Epithelial cell of prostate (primary cell): ENCODE measurements around the gene F11R.
"Not testable (repeated sequence)": the region's sequence is repeated elsewhere in the genome, so short reads cannot be mapped to it uniquely, and the experiment has no call there.

Experiments
- DNase-seq: peaks from one replicate; pipeline ENCODE4 v3.0.0-alpha.2; 2011; ENCODE audit warnings: low read depth, low spot score
- H3K27ac ChIP-seq: fragments of 450-650 bp; 2 replicates; pipeline ENCODE4 v1.5.1; 2017; ENCODE audit warnings: mild to moderate bottlenecking

Gene F11R

DNA sequence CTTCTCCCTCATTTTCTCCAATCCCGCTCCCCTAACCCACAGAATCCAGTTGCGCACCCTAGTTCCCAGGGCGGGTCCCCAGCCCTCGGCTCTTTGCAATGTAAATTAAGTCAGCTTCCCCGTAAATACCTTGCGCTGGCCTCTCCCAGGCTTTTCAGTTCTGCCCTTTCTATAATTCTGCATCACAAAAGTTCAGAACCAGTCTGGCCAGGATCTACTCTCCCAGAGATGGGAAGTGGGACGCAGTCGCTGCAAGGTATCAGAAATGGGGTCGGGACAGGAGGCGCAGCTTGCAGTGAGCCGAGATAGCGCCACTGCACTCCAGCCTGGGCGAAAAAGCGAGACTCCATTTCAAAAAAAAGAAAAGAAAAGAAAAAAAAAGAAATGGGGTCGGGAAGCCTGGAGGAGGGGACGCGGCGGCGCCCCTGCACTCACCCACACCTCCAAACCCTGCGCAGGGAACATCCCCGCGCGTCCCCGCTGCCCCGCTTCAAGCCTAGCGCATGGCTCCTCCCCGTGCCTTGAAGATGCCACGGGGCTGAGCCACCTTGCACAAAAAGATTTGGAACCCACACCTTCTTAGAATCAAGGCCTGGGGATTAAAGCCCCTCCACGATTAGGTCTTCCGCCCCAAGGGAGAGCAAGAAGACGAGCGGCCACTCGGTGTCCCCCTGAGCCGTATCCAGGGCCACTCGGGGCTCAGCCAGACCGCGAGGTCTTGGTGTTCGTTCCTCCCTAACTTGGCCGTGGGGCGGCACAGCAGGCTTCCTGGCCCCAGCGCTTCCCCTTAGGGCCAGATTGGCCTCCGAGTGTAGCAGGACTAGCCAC is 39.2 kb downstream of the F11R start:
- DNase-seq = no peak
- no peak overlapping the region for H3K27ac ChIP-seq

DNA sequence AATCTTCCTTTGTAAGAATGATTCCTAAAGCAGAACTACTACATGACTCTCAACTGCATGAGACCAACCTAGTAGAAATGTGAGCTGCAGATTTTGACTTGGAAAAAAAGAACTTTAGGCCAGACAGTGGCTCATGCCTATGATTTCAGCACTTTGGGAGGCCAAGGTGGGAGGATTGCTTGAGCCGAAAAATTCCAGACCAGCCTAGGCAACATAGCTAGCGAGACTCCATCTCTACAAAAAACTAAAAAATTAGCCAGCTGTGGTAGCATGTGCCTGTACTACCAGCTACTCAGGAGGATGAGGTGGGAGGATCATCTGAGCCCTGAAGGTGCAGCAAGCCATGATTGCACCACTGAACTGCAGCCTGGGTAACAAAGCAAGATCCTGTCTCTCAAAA is 41.7 kb downstream of the F11R start:
- H3K27ac ChIP-seq = no peak overlapping the region
- no peak for DNase-seq

DNA sequence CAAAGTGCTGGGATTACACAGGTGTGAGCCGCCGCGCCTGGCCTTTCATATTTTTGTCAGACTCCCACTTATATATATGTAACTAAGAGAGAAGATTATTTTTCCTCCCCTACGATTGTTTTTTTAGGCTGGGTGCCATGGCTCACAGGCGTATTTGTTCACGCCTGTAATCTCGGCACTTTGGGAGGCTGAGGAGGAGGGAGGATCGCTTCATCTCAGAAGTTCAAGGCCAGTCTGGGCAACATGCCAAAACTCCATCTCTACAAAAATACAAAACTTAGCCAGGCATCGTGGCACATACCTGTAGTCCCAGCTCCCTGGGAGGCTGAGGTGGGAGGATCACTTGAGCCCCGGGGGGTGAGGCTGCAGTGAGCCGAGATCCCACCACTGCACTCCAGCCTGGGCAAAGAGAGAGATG is 42.4 kb downstream of the F11R start:
- no peak for DNase-seq
- H3K27ac ChIP-seq = no peak overlapping the region

DNA sequence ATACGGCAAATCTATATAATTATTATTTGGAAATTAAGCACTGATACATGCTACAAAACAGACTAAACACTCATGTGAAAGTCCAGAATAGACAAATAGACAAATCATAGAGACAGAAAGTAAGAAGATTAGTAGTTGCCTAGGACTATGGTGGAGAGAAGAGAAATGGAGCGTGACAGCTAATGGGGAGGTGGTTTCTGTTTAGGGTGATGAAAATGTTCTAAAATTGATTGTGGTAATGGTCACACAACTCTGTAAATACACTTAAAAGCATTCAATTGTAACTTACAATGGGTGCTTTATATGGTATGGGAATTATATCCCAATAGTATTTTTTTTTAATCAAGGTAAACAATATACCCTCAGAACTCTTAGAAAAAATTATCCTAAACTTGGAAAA is 45.9 kb downstream of the F11R start:
- DNase-seq = no peak
- H3K27ac ChIP-seq = no peak overlapping the region

GRCh38 chr1:160973491-160973890 is 47.5 kb downstream of the F11R start:
- no peak overlapping the region for H3K27ac ChIP-seq
- no peak for DNase-seq

DNA sequence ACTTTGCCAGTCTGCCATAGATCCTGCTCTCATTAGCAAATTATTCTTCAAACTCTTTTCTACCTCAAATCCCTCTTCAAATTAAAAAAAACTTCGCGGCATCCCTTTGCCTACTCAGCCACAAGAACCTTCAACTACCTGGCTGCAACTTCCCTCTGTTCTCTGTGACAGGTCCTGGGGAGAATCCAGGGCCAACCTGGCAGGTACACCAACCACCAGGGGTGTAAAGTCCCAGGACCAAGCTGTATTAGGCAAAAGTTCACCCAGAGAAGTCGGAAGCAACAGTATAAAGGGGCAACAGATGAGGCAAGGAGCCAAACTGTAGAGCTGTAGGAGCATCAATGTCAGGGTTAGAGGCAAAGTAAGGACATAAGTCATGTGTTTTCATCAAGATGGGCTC is 48.0 kb downstream of the F11R start:
- DNase-seq = no peak
- no peak overlapping the region for H3K27ac ChIP-seq

GRCh38 chr1:160971618-160972056 is 49.3 kb downstream of the F11R start:
- H3K27ac ChIP-seq = no peak overlapping the region
- DNase-seq = no peak

DNA sequence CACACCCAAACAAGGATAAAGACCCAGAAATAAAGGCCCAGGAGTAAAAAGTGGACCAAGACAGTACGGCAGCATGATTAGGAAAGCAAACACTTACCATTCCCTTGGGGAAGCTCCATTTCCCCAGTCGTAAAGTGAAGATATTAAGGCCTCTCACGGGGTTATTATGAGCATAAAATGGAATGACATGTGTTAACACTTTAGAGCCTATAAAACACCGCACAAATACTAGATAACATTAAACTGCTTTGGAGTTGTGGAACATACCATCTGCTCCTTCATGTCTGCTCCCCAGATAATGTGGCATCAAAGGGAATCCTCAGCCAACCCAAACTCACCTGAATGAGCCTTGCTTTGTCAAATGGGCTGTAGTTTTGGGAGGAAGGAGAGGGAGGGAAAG is 57.4 kb downstream of the F11R start:
- H3K27ac ChIP-seq = no peak overlapping the region
- no peak for DNase-seq

- H3K27ac ChIP-seq = no peak overlapping the region
- DNase-seq = no peak
Measured at GRCh38 chr1:160961419-160961818, 59.5 kb downstream of the F11R start.

DNA sequence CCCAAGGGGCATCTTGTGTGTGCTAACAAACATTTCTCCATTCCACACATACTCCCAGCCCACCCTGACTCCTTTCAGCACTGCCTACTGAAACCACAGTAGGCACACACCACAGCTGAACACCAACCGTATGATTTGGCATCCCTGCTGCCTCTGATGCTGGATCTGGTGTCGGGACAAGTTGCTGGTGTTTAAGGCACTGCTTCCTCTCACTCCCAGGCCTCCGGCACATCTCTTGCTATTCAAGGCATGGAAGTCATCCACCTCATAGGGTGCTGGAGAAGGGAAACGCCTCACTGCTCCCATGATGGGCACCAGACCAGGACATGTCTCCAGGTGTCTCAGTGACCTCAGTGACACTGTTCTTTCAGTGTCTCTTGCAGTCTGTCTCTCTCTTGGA is 64.0 kb downstream of the F11R start:
- DNase-seq = no peak
- no peak overlapping the region for H3K27ac ChIP-seq

DNA sequence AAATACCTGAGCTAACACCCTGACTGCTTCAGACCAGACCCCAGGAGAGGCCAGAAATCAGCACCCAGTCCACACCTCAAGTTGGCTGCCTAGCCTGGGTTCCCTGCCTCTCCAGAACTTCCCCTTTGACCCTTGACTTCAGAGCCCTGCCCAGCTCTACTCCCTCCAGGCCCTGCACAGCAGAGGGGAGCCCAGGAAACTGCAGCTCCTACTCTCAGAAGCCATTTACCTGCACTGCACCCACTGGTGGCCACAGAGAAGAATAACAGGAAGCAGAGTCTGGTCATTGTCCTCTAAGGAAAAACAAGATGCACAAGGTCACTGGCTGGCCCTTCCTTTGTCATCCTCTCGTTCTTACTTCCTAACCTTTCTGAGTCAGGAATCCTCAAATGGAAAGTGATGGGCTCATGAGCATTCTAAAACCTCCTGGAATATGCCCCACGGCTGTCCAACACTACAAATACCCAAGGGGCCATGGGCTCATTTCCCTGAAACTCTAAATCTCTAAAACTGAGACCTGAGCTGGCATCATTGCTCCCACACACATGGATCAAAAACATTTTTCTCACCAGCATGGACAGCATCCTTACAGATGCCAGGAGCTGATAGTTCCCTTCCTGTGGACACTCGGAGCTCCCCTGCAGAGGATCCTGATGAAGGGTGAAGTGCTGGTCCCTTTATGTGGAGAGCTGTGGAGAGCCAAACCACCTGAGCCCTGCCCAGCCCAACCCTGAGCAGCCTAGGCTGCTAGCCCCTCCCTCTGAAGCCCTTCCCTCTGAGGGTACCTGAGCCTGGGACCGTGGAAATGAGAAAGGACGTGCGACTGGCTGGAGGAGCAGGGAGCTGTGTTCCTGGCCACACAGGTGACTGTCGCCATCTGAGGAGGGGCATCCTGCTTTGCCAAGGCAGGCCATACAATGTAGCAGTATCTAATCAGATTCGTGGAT is 66.5 kb downstream of the F11R start, which contains the start of gene ITLN2:
Gene ITLN2, minus strand, starts transcription at position 652 of the 947 bp plus-strand sequence. Its CDS starts 68 bp downstream, at position 584.
- no peak within 1 kb of the TSS for H3K27ac ChIP-seq
- DNase-seq = no peak

GRCh38 chr1:160953030-160953429 is 67.9 kb downstream of the F11R start:
- DNase-seq = no peak
- H3K27ac ChIP-seq = peak overlapping the region; percentile 89

DNA sequence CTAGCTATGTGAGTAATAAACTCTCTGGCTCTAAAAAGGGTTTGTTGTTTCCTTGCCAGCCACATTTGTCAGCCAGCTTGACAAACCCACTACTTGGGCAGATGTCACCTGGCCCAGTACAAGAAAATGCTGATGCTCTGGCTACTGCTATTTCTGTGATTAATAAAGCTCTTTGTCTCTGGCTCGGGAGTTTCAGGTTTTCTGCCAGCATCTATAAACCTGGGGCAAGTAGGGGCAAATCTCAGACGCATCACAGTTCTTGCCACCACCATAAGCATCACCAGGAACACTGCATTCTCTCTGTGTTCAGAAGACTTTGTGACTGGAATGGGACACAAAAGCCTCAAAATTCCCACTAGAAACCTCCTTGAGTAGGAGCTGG is 68.8 kb downstream of the F11R start:
- DNase-seq = peak; percentile 75
- peak overlapping the region; percentile 89 for H3K27ac ChIP-seq

- H3K27ac ChIP-seq = peak overlapping the region; percentile 89
- no peak for DNase-seq
Measured at GRCh38 chr1:160951443-160952128, 69.4 kb downstream of the F11R start.

- no peak overlapping the region for H3K27ac ChIP-seq
- no peak for DNase-seq
Measured at GRCh38 chr1:160950657-160951056, 70.3 kb downstream of the F11R start.

DNA sequence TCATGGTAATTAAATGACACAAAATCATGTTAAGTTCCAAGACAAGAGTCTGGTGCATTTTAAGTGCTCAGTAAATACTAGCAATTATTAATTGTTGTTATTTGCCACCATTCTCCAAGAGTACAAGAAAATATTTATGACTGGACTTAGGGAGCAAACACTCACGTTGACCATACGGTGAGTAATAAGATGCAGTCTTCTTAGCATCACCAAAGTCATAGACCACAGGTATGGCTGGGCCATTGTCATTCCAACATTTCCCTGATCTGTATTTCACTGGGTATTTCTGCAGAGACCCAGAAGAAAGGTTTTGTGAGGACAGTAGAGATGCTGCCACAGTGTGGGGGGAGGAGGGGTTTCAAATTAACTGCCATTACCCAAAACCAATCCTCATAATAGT is 71.1 kb downstream of the F11R start:
- H3K27ac ChIP-seq = peak overlapping the region; percentile 62
- no peak for DNase-seq

DNA sequence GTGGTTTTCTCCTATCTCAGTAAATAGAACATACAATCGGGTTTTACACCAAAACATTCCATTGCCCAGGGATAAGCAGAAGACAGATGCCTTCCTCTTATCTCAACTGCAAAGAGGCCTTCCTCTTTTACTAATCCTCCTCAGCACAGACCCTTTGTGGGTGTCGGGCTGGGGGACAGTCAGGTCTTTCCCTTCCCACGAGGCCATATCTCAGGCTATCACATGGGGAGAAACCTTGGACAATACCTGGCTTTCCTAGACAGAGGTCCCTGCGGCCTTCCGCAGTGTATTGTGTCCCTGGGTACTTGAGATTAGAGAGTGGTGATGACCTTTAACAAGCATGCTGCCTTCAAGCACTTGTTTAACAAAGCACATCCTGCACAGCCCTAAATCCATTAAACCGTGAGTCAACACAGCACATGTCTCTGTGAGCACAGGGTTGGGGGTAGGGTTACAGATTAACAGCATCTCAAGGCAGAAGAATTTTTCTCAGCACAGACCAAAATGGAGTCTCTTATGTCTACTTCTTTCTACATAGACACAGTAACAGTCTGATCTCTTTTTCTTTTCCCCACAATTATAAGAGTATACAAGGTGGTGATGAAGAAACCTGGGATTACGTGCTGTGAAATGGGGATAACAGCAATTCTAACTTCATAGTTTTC is 71.6 kb downstream of the F11R start:
- not testable (repeated sequence) for DNase-seq
- H3K27ac ChIP-seq = peak overlapping the region; percentile 62

DNA sequence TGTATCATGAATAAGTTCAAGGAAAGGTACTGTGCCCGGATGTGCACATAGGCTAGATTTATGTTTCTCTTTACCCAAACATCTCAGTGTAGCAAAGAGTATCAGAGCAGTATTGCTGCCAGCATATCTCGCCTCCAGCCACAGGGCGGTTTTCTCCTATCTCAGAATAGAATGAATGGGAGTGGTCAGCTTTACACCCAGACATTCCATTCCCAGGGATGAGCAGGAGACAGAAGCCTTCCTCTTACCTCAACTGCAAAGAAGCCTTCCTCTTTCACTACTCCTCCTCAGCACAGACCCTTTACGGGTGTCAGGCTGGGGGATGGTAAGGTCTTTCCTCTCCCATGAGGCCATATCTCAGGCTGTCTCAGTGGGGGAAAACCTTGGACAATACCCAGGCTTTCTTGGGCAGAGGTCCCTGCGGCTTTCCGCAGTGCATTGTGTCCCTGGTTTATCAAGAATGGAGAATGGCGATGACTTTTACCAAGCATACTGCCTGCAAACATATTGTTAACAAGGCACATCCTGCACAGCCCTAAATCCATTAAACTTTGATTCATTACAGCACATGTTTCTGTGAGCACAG is 73.7 kb downstream of the F11R start:
- peak overlapping the region; percentile 19 for H3K27ac ChIP-seq
- not testable (repeated sequence) for DNase-seq

- not testable (repeated sequence) for H3K27ac ChIP-seq, DNase-seq
Measured at GRCh38 chr1:160945881-160946280, 75.1 kb downstream of the F11R start.
